ENCODE data around the gene WNK3.

The WNK3 gene

GRCh38 chrX:54178100-54178940 is 179.5 kb downstream of the WNK3 start:
- in situ Hi-C loops (cut with HindIII; ENCODE audit: low sequenced_read_pairs) = no loop called here
- peak; percentile 20 for DNase-seq (ENCODE audit: low read depth)
- no peak overlapping the region for H3K4me3 ChIP-seq (ENCODE audit: low read depth, low read length)
- TF ChIP-seq CTCF (IDR thresholded peaks at IDR 0.05; ENCODE audit: low read depth, low read length, missing control alignments) = no peak

DNA sequence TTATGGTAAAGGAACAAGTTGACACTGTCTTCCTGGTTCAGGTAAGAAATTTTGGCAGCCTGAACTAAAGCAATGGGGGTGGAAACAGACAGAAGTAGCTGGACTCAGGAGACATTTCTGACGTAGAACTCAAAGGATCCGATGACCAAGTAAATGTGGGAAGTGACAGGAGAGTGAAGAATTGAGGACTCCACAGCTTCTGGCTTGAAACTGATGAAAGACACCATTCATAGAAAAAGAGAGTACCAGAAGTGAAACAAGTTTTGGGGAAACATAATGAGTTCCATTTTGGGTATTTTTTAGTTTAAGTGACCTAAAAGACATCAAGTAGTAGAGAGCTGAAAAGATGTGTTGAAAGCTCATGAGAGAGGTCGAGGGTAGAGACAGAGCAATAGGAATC is 180.5 kb downstream of the WNK3 start:
- no peak for TF ChIP-seq CTCF (IDR thresholded peaks at IDR 0.05; ENCODE audit: low read depth, low read length, missing control alignments)
- no peak overlapping the region for H3K4me3 ChIP-seq (ENCODE audit: low read depth, low read length)
- in situ Hi-C loops (cut with HindIII; ENCODE audit: low sequenced_read_pairs) = no loop called here
- no peak for DNase-seq (ENCODE audit: low read depth)

DNA sequence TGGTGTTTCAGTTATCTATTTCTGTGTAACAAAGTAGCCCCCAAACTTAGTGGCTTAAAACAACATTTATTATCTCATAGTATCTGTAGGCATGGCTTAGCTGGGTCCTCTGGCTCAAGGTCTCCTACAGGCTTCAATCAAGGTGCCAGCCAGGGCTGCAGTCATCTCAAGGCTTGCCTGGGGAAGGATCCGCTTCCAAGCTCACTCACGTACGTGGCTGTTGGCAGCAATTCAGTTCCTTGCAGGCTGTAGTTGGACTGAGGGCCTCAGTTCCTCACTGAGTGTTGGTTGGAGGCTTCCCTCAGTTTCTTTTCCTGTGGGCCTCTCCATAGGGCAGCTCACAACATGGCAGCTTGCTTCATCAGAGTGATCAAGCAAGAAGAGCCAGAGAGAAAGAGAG is 184.1 kb downstream of the WNK3 start:
- DNase-seq (ENCODE audit: low read depth) = no peak
- H3K4me3 ChIP-seq (ENCODE audit: low read depth, low read length) = no peak overlapping the region
- no peak for TF ChIP-seq CTCF (IDR thresholded peaks at IDR 0.05; ENCODE audit: low read depth, low read length, missing control alignments)
- in situ Hi-C loops (cut with HindIII; ENCODE audit: low sequenced_read_pairs) = no loop called here

DNA sequence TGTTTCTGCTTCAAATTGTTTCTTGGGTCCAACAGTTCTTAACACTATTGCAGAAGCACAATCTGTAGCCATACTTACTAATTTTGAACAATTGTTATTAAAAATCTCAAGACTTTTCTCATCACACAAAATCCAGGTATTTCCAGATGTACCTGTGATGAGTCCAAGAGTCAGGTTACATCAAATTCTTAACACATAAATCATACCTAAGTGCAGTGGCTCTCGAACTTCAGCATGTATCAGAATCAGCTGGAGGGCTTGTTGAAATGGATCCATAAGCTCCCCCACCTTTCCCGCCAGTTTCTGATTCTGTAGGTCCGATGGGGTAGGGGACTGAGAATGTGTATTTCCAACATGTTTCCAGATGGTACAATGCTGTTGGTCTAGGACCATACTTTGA is 185.4 kb downstream of the WNK3 start:
- TF ChIP-seq CTCF (IDR thresholded peaks at IDR 0.05; ENCODE audit: low read depth, low read length, missing control alignments) = no peak
- DNase-seq (ENCODE audit: low read depth) = no peak
- in situ Hi-C loops (cut with HindIII; ENCODE audit: low sequenced_read_pairs) = no loop called here
- H3K4me3 ChIP-seq (ENCODE audit: low read depth, low read length) = no peak overlapping the region

GRCh38 chrX:54171527-54172250 is 186.2 kb downstream of the WNK3 start:
- in situ Hi-C loops (cut with HindIII; ENCODE audit: low sequenced_read_pairs) = no loop called here
- H3K4me3 ChIP-seq (ENCODE audit: low read depth, low read length) = no peak overlapping the region
- no peak for TF ChIP-seq CTCF (IDR thresholded peaks at IDR 0.05; ENCODE audit: low read depth, low read length, missing control alignments)
- DNase-seq (ENCODE audit: low read depth) = no peak

DNA sequence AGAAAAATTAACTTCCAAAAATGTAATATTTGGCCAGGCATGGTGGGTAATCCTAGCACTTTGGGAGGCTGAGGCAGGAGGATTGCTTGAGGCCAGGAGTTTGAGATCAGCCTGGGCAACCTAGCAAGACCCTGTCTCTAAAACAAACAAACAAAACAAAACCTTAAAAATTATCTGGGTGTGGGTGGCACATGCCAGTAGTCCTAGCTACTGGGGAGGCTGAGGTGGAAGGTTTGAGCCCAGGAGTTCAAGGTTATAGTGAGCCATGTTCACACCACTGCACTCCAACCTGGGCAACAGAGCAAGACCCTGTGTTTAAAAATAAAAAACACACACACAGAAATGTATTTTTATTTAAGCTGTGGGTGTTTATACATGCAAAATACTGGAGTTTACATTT is 186.8 kb downstream of the WNK3 start:
- no peak overlapping the region for H3K4me3 ChIP-seq (ENCODE audit: low read depth, low read length)

More for the DNA sequence above, 186.8 kb downstream of the WNK3 start:
- no peak for TF ChIP-seq CTCF (IDR thresholded peaks at IDR 0.05; ENCODE audit: low read depth, low read length, missing control alignments)
- no peak for DNase-seq (ENCODE audit: low read depth)
- in situ Hi-C loops (cut with HindIII; ENCODE audit: low sequenced_read_pairs) = no loop called here

Measured in astrocyte of the cerebellum (primary cell).